GM21529 (cell line): Measurements from ENCODE around the gene ATP9A.
"Not testable (repeated sequence)": the region's sequence is repeated elsewhere in the genome, so short reads cannot be mapped to it uniquely, and the experiment has no call there.

Experiments
- ATAC-seq: cut with Tn5 transposase; IDR thresholded peaks from one replicate; pipeline ENCODE4 v1.9.1; 2021; ENCODE audit not compliant: unreplicated experiment

ATP9A gene

GRCh38 chr20:51731731-51732095, 36.5 kb downstream of the ATP9A start:
- ATAC-seq: no peak

- no peak for ATAC-seq
Observed at GRCh38 chr20:51729771-51730170, 38.4 kb downstream of the ATP9A start.

GRCh38 chr20:51728737-51729136, 39.5 kb downstream of the ATP9A start:
- ATAC-seq: no peak

GRCh38 chr20:51727872-51728271, 40.3 kb downstream of the ATP9A start:
- ATAC-seq: no peak

- ATAC-seq: no peak
Observed at GRCh38 chr20:51725584-51726176, 42.5 kb downstream of the ATP9A start.

DNA sequence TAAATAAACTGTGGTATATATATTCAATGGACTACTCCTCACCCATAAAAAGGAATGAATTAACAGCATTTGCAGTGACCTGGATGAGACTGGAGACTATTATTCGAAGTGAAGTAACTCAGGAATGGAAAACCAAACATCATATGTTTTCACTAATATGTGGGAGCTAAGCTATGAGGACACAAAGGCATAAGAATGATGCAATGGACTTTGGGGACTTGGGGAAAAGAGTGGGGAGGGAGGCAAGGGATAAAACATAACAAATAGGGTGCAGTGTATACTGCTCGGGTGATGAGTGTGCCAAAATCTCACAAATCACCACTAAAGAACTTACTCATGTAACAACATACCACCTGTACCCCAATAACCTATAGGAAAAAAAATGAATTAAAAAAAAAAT, 45.2 kb downstream of the ATP9A start:
- not testable (repeated sequence) for ATAC-seq

DNA sequence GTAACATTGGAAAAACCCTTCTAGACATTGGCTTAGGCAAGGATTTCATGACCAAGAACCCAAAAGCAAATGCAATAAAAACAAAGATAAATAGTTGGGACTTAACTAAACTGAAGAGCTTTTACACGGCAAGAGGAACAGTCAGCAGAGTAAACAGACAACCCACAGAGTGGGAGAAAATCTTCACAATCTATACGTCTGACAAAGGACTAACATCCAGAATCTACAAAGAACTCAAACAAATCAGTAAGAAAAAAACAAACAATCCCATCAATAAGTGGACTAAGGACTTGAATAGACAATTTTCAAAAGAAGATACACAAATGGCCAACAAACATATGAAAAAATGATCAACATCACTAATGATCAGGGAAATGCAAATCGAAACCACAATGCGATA, 45.9 kb downstream of the ATP9A start:
- ATAC-seq: not testable (repeated sequence)

DNA sequence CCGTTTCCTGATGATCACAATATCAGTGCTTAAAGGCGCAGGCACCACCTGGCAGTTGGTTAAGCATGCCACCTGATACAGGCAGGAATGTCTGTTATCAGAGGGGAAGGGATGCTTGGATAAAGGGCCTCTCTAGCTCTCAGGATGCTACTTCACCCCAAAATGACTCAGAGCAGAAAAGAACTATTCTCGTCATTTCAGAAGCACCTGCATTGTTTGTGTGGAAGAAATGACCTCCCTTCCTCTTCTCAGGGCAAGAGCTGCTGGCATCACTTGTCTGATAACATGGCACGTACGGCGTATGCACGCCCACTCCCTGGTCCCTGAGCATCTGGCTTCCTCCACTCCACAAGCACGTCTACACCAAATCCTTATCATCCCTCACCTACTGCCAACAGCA, 47.3 kb downstream of the ATP9A start:
- no peak for ATAC-seq

DNA sequence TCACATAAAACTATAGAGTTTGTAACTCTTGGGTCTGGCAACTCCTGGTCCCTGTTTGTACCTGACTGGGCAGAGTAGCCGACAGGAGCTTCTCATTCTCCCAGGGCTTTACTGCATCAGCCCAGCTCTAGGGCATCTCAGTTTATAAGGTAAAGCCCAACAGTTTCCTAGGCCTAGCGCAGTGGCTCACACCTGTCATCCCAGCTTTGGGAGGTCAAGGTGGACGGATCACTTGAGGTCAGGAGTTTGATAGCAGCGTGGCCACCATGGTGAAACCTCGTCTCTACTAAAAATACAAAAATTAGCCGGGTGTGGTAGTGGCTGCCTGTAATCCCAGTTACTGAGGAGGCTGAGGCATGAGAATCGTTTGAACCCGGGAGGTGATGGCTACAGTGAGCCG, 47.8 kb downstream of the ATP9A start:
- ATAC-seq: no peak

GRCh38 chr20:51715856-51716185, 52.4 kb downstream of the ATP9A start:
- no peak for ATAC-seq

GRCh38 chr20:51715163-51715855, 52.9 kb downstream of the ATP9A start:
- ATAC-seq: no peak

- no peak for ATAC-seq
Observed at GRCh38 chr20:51713213-51713598, 55.0 kb downstream of the ATP9A start.

DNA sequence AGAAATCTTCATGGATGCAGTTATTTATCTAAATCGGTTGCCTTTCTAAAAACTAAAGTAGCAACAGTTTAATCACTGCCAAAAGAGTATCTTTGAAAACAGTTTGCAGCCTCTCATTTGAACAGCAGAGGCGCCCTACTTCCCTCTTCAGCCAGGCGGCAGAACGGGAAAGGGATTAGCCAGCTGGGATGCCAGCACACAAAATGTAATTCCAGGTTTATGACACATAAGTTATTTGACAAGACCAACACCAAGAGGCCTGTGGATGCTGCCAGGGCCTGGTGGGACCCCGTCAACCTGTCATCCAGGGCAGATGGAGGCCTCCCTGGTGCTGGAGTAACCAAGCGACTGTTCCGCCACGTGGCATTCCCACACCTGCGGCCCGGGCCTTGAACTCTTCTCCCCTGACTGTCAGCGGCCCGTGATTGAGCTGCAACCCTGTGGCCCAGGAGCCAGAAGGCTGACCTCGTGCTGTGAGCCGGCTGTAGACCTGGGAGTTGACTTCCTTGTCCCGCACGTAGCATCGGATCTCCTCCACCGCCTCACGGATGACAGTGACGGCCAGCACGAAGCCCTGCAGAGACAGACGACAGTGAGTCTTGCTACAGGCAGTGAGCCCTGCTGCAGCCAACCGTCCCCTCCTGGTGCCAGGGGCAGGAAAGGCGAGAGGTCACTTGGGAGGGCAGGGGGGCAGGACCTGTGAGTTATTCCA, 55.5 kb downstream of the ATP9A start:
- no peak for ATAC-seq

GRCh38 chr20:51711426-51711825, 56.8 kb downstream of the ATP9A start:
- no peak for ATAC-seq

- no peak for ATAC-seq
Observed at GRCh38 chr20:51710361-51710894, 57.8 kb downstream of the ATP9A start.

DNA sequence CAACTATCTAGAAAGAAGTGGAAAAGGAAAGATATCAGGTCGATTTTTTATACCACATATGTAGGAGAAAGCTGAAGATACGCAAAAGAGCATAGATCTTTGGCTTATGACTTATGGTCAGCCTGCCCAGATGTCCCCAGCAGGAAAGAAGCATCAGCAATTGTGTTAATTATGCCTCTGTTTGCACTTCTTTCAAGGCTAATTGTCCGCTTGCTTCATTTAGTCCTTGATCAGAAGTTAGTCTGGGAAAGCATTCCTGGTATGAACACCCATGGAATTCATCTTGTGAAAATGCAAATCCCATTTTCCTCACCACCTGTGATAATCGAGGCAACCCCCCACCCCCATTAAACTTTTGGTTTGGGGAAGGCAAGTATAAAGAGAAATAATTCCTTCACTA, 62.8 kb downstream of the ATP9A start:
- no peak for ATAC-seq

- ATAC-seq: no peak
Observed at GRCh38 chr20:51703400-51704287, 64.5 kb downstream of the ATP9A start.

DNA sequence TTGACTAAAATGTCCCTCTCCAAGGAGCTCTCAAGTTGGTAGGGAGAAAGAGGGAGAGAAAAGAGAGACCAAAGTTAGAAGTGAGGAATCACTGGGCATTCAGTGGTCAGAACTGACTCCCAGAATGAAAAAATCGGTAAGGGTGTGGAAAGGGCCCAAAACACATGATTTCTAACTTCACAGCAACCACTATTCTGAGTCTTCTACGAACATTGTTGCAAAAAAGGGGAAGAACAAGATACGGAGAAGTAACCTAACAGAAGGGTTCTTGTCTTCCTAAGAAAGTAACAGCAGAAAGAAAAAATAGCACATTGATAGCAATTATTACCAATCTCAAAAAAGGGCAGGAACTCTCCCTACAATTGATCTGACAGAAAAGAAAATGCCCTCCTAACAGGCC, 65.6 kb downstream of the ATP9A start:
- ATAC-seq: no peak

DNA sequence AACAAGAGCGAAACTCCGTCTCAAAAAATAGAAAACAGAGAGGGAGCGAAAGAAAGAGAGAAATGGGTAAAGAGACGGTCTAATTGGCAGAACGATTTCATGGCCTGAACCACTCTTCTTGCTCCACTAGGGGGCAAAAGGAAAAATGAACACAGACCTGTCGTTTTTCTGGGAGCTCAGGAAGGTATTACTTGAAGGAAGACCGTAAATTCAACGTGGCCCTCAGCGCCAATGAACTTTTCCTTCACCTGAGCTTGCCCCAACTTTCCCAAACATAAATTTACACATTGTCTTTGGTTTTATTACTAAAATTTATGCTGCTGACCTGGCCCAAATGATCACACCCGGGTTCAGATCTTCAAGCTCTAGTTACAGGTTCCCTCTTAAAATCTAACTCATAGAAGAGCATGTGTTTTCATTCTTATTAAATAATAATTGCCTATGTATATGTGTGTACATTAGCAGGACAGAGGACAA, 67.3 kb downstream of the ATP9A start:
- no peak for ATAC-seq

DNA sequence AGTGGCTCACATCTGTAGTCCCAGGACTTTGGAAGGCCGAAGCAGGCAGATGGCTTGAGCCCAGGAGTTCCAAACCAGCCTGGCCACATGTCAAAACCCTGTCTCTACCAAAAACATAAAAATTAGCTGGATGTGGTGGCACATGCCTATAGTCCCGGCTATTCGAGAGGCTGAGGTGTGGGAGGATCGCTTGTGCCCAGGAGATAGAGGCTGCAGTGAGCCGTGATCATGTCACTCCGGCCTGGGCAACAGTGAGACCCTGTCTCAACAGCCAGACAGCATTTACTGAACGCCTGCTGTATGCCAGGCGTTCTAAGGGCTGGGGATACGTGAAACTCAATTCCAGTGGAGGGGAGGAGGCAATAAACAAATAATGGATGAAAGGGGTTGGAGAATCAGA, 69.9 kb downstream of the ATP9A start:
- no peak for ATAC-seq
